Duodenal mucosa (tissue), 2 donors: Measurements from ENCODE around the gene FHIP1B.
"Not testable (repeated sequence)": the region's sequence is repeated elsewhere in the genome, so short reads cannot be mapped to it uniquely, and the experiment has no call there.

Experiments used
- H3K27ac ChIP-seq: one replicate; pipeline ENCODE4 v1.7.0; 2013; ENCODE audit warnings: low read depth, low read length
- H3K27me3 ChIP-seq, 2 donors: one replicate each; pipeline ENCODE4 v1.7.0; 2013; ENCODE audit warnings: low read length in 2 of 2, control low read depth in 1 of 2; ENCODE audit not compliant: insufficient read depth in 2 of 2, control insufficient read depth in 1 of 2
- H3K36me3 ChIP-seq, 2 donors: one replicate each; pipeline ENCODE4 v1.7.0; 2013; ENCODE audit warnings: low read length in 2 of 2, control low read depth in 1 of 2; ENCODE audit not compliant: insufficient read depth in 2 of 2, control insufficient read depth in 1 of 2
- H3K4me1 ChIP-seq, 2 donors: one replicate each; pipeline ENCODE4 v1.7.0; 2013; ENCODE audit warnings: low read length in 2 of 2, control low read depth in 1 of 2; ENCODE audit not compliant: insufficient read depth in 2 of 2, control insufficient read depth in 1 of 2
- H3K4me3 ChIP-seq, 2 donors: one replicate each; pipeline ENCODE4 v1.7.0; 2013; ENCODE audit warnings: low read length in 2 of 2, low read depth in 1 of 2
- H3K9ac ChIP-seq, 2 donors: one replicate each; pipeline ENCODE4 v1.7.0; 2013; ENCODE audit warnings: low read length in 2 of 2, low read depth in 1 of 2
- H3K9me3 ChIP-seq, 2 donors: one replicate each; pipeline ENCODE4 v1.7.0; 2013; ENCODE audit warnings: low read length in 2 of 2, control low read depth in 1 of 2; ENCODE audit not compliant: control insufficient read depth in 1 of 2

Gene FHIP1B

DNA sequence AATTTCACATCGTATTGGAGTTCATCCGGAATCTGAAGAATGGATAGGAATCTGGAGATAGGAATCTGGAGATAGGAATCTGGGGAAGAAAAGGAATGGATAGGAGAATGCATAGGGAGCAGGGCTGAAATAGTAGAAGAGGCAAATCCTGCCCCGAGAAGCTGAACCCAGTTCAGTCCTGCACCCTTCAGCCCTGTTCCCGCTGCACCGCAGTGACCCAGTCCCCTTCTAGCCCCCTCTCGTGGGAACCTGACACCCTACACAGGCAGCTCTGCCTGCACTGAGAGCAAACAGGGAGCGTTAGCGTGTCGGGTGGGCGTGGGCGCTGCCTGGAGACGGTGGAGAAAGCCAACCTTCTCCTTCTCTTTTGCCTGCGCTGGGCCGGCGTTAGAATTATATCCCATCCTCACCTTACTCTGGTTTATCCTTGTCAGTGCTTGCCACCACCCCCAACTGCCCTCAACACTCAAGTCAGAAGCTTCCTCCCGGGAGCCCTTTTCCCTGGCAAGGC lies 24.2 kb upstream of the FHIP1B start:
- Histone ChIP-seq H3K27ac (no peak overlapping the region), H3K27me3 (peaks cover 35 to 56% of the 10 kb centered on the region in 2 donors), H3K36me3 (no peaks in the 10 kb centered on the region), H3K9me3 (no peaks in the 10 kb centered on the region), H3K4me3 (peak overlapping the region; percentile 48 to 58), H3K9ac (no peak overlapping the region), H3K4me1 (peaks cover 9 to 12% of the 10 kb centered on the region in 2 donors)

DNA sequence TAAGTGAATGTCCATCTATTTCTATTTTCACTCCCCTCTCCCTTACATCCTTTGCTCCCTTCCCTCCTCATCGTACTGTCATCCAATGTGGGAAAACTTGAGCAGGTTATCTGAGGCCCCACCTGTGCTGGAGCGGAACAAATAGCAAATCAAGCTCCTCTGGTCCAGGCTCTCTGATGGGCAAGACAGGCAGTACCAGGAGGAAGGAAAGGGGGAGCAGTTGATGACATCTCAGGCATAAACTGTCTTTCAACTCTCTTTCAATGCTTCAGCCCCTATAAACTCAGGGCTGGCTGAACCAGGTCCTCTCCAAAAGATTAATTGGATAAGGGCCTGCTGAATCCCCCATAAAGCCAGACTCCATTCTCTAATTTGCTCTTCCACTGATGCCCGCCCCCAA lies 23.7 kb upstream of the FHIP1B start:
- no peak overlapping the region for H3K27ac ChIP-seq
- no peak overlapping the region for H3K4me3 ChIP-seq
- no peaks in the 10 kb centered on the region for H3K9me3 ChIP-seq
- H3K4me1 ChIP-seq, result peaks cover 9 to 15% of the 10 kb centered on the region in 2 donors
- no peak overlapping the region for H3K9ac ChIP-seq
- peaks cover 35 to 56% of the 10 kb centered on the region in 2 donors for H3K27me3 ChIP-seq
- no peaks in the 10 kb centered on the region for H3K36me3 ChIP-seq

DNA sequence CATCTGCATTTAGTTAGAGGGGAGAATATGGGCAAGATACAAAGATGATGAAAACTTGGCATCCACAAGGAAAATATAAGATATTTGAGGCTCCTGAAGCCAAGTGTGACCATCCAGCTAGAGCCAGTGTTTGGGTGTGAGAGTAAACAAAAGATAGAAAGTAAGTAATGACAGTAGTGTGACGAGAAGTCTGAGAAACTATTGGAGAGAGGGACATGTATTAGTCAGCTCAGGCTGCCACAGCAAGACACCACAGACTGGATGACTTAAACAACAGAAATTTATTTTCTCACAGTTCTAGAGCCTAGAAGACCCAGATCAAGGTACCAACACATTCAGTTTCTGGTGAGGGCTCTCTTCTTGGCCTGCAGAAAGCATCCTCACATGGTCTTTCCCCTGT lies 18.8 kb upstream of the FHIP1B start:
- no peak overlapping the region for H3K9ac ChIP-seq
- H3K36me3 ChIP-seq, result no peaks in the 10 kb centered on the region
- peaks cover 22% of the 10 kb centered on the region in 2 donors for H3K4me1 ChIP-seq
- H3K4me3 ChIP-seq, result no peak overlapping the region
- H3K9me3 ChIP-seq, result no peaks in the 10 kb centered on the region
- H3K27me3 ChIP-seq, result peaks cover 7 to 16% of the 10 kb centered on the region in 2 donors
- no peak overlapping the region for H3K27ac ChIP-seq

DNA sequence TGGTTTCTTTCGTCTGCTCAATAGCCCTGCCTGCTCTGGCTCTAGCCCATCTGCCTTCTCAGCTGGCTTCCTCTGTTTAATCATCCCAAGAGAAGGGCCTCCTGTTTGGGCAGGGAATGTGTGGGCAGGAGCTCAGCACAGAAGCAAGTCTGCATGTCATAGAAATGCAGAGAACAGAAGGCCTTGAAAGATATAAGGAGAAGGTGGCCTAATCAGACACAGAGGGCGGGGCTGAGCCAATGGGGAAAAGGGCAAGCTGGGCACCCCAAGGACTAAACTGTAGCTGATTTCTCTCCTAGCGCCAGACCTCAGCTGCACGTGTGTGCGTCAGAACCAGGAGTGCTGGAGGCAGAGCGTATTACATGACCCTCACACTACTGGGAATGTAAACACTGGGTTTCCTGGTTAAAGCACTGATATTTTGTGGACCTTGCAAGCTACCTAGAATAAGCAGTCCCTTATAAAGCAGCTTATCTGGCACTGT lies 17.6 kb upstream of the FHIP1B start:
- peaks cover 0 to 5% of the 10 kb centered on the region in 2 donors for H3K27me3 ChIP-seq
- H3K4me1 ChIP-seq, result peaks cover 22% of the 10 kb centered on the region in 2 donors
- H3K4me3 ChIP-seq, result no peak overlapping the region
- no peak overlapping the region for H3K9ac ChIP-seq
- H3K9me3 ChIP-seq, result no peaks in the 10 kb centered on the region
- no peaks in the 10 kb centered on the region for H3K36me3 ChIP-seq
- H3K27ac ChIP-seq, result peak overlapping the region; percentile 22

DNA sequence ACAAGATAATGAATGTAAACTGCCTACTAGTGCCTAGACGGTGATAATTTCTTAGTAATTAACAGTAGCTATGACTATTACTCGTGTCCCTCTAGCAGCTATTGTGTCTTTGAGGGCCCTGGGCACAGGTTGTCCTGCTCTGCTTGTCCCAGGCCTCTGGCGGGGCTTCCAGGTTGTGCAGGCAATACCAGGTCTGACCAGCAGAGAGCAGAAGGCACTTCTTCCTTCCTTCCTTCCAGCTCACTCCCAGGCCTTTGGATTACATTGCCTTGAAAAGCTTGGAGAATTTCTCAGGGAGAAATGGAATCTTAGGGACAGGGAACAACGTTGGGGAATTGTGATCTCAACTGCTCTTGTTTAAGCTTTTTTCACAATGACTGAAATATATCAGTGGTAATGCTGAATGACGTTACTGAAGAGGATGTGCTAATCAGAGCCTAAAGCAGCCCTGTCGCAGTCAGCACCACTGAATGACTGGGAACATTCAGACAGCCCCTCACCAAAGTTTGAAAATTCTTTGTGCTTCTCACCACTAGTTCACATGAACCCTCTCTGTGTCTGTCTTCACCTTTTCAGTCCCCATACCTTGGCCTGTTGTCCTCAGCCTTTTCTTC lies 16.8 kb upstream of the FHIP1B start:
- H3K27ac ChIP-seq, result no peak overlapping the region
- no peaks in the 10 kb centered on the region for H3K27me3 ChIP-seq
- H3K4me1 ChIP-seq, result peaks cover 22% of the 10 kb centered on the region in 2 donors
- H3K36me3 ChIP-seq, result no peaks in the 10 kb centered on the region
- H3K4me3 ChIP-seq, result no peak overlapping the region
- no peak overlapping the region for H3K9ac ChIP-seq
- no peaks in the 10 kb centered on the region for H3K9me3 ChIP-seq

DNA sequence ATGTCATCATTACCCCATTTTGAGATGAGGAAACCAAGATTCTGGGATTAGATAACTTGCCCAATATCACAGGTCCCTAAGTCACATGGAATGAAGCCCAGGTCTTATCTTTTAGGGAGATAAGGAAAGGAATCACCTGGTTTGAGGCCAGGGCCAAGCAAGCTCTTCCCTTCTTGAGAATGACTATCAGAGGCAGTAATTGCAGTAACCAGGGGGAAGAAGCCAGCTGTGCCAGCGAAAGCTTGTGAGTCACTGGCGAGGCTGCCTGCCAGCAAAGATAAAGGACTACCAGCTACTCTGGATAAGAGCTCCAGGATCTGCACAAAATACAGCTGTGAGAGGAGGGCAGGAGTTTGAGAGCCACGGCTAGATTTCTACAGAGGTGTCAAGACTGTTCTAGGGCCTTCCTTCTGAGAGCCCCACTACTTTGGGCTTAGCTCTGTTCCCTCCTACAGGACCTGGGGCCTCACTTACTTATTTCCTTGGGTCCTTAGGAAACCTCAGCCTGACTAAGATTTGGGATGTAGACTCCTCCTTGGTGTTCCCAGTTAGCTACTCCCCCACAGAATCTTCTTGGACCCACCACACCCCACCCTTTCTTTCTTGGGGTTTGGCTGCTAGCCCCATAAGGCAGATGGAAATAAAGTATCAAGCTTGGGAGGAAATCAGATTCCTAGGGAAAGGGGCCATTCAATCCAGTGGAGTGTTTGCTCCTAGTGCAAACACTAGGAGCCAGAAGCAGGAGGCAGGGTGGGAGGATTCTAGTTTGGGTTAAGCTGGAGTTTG lies 15.5 kb upstream of the FHIP1B start:
- Histone ChIP-seq H3K9me3 (no peaks in the 10 kb centered on the region), H3K4me3 (no peak overlapping the region), H3K27me3 (no peaks in the 10 kb centered on the region), H3K9ac (no peak overlapping the region), H3K27ac (no peak overlapping the region), H3K4me1 (peaks cover 22% of the 10 kb centered on the region in 2 donors), H3K36me3 (no peaks in the 10 kb centered on the region)

DNA sequence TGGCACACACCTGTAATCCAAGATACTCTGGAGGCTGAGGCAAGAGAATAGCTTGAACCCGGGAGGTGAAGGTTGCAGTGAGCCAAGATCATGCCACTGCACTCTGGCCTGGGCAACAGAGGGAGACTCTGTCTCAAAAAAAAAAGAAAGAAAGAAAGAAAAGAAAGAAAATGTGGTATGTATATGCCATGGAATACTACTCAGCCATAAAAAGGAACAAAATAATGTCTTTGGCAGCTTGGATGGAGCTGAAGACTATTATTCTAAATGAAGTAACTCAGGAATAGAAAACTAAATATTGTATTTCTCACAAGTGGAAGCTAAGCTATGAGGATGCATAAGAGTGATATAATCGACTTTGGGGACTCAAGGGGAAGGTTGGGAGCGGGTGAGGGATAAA lies 14.5 kb upstream of the FHIP1B start:
- not testable (repeated sequence) for H3K27me3 ChIP-seq, H3K36me3 ChIP-seq, H3K27ac ChIP-seq, H3K9me3 ChIP-seq, H3K9ac ChIP-seq, H3K4me3 ChIP-seq
- H3K4me1 ChIP-seq, result peaks cover 22% of the 10 kb centered on the region in 2 donors

DNA sequence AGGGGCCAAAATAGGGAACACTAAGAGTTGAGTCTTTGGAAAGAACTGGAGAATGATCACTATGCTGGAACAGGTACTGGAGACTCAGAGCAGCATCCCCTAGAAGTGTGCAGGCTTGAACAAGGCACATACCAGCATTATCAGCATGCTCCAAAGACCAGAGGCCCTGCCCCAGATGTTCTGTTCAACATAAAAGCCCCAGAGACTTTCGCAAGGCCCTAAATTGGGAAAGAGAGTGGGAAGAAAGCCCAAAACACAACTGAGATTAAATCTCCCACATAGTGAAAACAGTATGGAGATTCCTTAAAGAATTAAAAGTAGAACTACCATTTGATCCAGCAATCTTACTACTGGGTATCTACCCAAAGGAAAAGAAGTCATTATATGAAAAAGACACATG lies 13.8 kb upstream of the FHIP1B start:
- H3K27me3 ChIP-seq, result no peaks in the 10 kb centered on the region
- H3K4me1 ChIP-seq, result peaks cover 20 to 22% of the 10 kb centered on the region in 2 donors
- no peaks in the 10 kb centered on the region for H3K36me3 ChIP-seq
- no peak overlapping the region for H3K27ac ChIP-seq
- no peaks in the 10 kb centered on the region for H3K9me3 ChIP-seq
- H3K4me3 ChIP-seq, result no peak overlapping the region
- no peak overlapping the region for H3K9ac ChIP-seq

DNA sequence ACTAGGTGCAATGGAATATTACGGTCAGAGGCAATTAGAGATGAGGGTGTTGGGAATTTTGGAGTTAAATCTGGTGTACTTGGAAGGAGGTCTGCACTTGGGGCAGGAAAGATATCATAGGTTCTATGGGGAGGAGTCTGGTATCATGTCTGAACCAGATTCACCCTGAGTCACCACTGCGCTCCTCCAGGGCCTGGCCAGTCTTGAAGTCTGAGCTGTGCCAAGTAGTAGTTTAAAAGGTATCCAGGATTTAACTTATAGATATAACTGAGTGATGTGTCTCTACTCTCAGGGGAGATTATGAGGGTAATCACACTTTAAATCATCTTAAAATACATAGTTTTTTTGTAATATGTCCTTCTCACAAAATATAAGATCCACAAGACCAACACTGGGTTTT lies 11.1 kb upstream of the FHIP1B start:
- no peaks in the 10 kb centered on the region for H3K27me3 ChIP-seq
- peaks cover 0 to 9% of the 10 kb centered on the region in 2 donors for H3K4me1 ChIP-seq
- H3K9ac ChIP-seq, result no peak overlapping the region
- H3K36me3 ChIP-seq, result no peaks in the 10 kb centered on the region
- H3K9me3 ChIP-seq, result no peaks in the 10 kb centered on the region
- H3K27ac ChIP-seq, result no peak overlapping the region
- no peak overlapping the region for H3K4me3 ChIP-seq

DNA sequence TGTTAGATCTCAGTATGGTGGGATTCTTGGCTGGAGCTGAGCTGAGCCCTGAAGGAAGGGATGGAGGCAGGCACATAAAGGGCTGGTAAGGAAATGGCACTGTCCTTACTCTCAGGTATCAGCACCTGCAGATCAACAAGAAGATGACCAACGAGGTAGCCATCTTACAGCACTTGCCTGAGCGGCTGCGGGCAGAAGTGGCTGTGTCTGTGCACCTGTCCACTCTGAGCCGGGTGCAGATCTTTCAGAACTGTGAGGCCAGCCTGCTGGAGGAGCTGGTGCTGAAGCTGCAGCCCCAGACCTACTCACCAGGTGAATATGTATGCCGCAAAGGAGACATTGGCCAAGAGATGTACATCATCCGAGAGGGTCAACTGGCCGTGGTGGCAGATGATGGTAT lies 6.9 kb upstream of the FHIP1B start:
- H3K27ac ChIP-seq, result no peak overlapping the region
- no peaks in the 10 kb centered on the region for H3K27me3 ChIP-seq
- no peaks in the 10 kb centered on the region for H3K4me1 ChIP-seq

More for the DNA sequence above, 6.9 kb upstream of the FHIP1B start:
- Histone ChIP-seq H3K9ac (no peak overlapping the region), H3K4me3 (no peak overlapping the region), H3K36me3 (no peaks in the 10 kb centered on the region), H3K9me3 (no peaks in the 10 kb centered on the region)
